Suprapubic skin (tissue), 4 donors: ENCODE data around the gene ZFAND3. TPM values are rescaled to one million over a fixed set of nuclear protein-coding genes. Genes with fewer than 3 reads are reported as not detected.

Experiments
- DNase-seq, 2 donors: peaks; one replicate each; pipeline ENCODE4 v3.0.0-alpha.2; 2019; ENCODE audit warnings: low spot score in 2 of 2
- H3K27ac ChIP-seq: fragments of 200-600 bp; sonication (generic); one replicate; pipeline ENCODE4 v1.5.1; 2019
- H3K27me3 ChIP-seq: fragments of 200-600 bp; sonication (generic); one replicate; pipeline ENCODE4 v1.5.1; 2019
- H3K36me3 ChIP-seq: fragments of 200-600 bp; sonication (generic); one replicate; pipeline ENCODE4 v1.5.1; 2019
- H3K4me1 ChIP-seq: fragments of 200-600 bp; sonication (generic); one replicate; pipeline ENCODE4 v1.5.1; 2019
- H3K4me3 ChIP-seq: fragments of 200-600 bp; sonication (generic); one replicate; pipeline ENCODE4 v1.5.1; 2019; ENCODE audit warnings: mild to moderate bottlenecking
- H3K9me3 ChIP-seq: fragments of 200-600 bp; sonication (generic); one replicate; pipeline ENCODE4 v1.5.1; 2019
- CTCF ChIP-seq, 2 donors: fragments of 200-600 bp in 1 of 2; fragments of 450-650 bp in 1 of 2; sonication (generic) in 1 of 2; IDR thresholded peaks; one replicate each; pipeline ENCODE4 v1.5.1; 2016 to 2019; ENCODE audit warnings: antibody characterized with exemption in 2 of 2, mild to moderate bottlenecking in 1 of 2, moderate library complexity in 1 of 2
- EP300 ChIP-seq: sonication (generic); formaldehyde crosslinking; IDR thresholded peaks from one replicate; pipeline ENCODE4 v1.6.1; 2017; ENCODE audit warnings: antibody characterized with exemption
- POLR2A ChIP-seq, 2 donors: fragments of 450-650 bp; IDR thresholded peaks; one replicate each; pipeline ENCODE4 v1.6.1; 2017; ENCODE audit warnings: antibody characterized with exemption in 2 of 2, mild to moderate bottlenecking in 2 of 2, moderate library complexity in 2 of 2
- POLR2AphosphoS5 ChIP-seq, 3 donors: sonication (generic); formaldehyde crosslinking; IDR thresholded peaks; one replicate each; pipeline ENCODE4 v1.6.1; 2017; ENCODE audit warnings: antibody characterized with exemption in 3 of 3
- WGBS: methylation state at CpG from one replicate; pipeline ENCODE4 v1.1.5; 2018; 5-methylcytosine and 5-hydroxymethylcytosine counted together
- total RNA-seq, 4 donors: library from RNA; depleted of rRNA; stranded (reverse); fragments of >200 nt; gene quantifications; one replicate each; pipeline ENCODE4 v1.1.0, GENCODE V29; 2016

Gene ZFAND3
- total RNA-seq, 4 donors from 2014 or later = 31.1 to 41.0 (median 36.3) TPM

GRCh38 chr6:38105066-38105465 lies 285.5 kb downstream of the ZFAND3 start:
- DNase-seq = no peak
- Histone ChIP-seq H3K4me1 (no peaks in the 10 kb centered on the region), H3K36me3 (no peaks in the 10 kb centered on the region), H3K27ac (no peak overlapping the region), H3K9me3 (no peaks in the 10 kb centered on the region), H3K27me3 (no peaks in the 10 kb centered on the region), H3K4me3 (no peak overlapping the region)
- WGBS = 87% methylated on average over 3 of the region's 3 CpGs
- TF ChIP-seq EP300 (no peak), POLR2A (IDR thresholded peaks at IDR 0.05) (no peak), CTCF (IDR thresholded peaks at IDR 0.05) (no peak), POLR2AphosphoS5 (IDR thresholded peaks at IDR 0.05) (no peak)

- 100% methylated on average over 1 of the region's 1 CpG for WGBS
Measured at GRCh38 chr6:38107073-38107472, 287.5 kb downstream of the ZFAND3 start.

GRCh38 chr6:38110481-38110971 lies 291.0 kb downstream of the ZFAND3 start:
- H3K27ac ChIP-seq = no peak overlapping the region
- no peak for DNase-seq
- H3K9me3 ChIP-seq = no peaks in the 10 kb centered on the region
- H3K27me3 ChIP-seq = no peaks in the 10 kb centered on the region
- no peaks in the 10 kb centered on the region for H3K36me3 ChIP-seq
- H3K4me1 ChIP-seq = peaks cover 12% of the 10 kb centered on the region
- H3K4me3 ChIP-seq = no peak overlapping the region
- no peak for TF ChIP-seq CTCF (IDR thresholded peaks at IDR 0.05)
- no peak for TF ChIP-seq EP300
- TF ChIP-seq POLR2AphosphoS5 (IDR thresholded peaks at IDR 0.05) = no peak
- no peak for TF ChIP-seq POLR2A (IDR thresholded peaks at IDR 0.05)
- 73% methylated on average over 8 of the region's 8 CpGs for WGBS

More at GRCh38 chr6:38107073-38107472, 287.5 kb downstream of the ZFAND3 start:
- no peaks in the 10 kb centered on the region for H3K27me3 ChIP-seq
- no peaks in the 10 kb centered on the region for H3K36me3 ChIP-seq
- no peaks in the 10 kb centered on the region for H3K9me3 ChIP-seq
- H3K4me1 ChIP-seq = peaks cover 7% of the 10 kb centered on the region
- H3K27ac ChIP-seq = no peak overlapping the region
- DNase-seq = no peak
- no peak overlapping the region for H3K4me3 ChIP-seq
- TF ChIP-seq EP300 = no peak
- TF ChIP-seq CTCF (IDR thresholded peaks at IDR 0.05) = no peak
- TF ChIP-seq POLR2A (IDR thresholded peaks at IDR 0.05) = no peak
- TF ChIP-seq POLR2AphosphoS5 (IDR thresholded peaks at IDR 0.05) = no peak

- H3K4me3 ChIP-seq = no peak overlapping the region
- H3K27ac ChIP-seq = no peak overlapping the region
- no peak for DNase-seq
- peaks cover 12% of the 10 kb centered on the region for H3K4me1 ChIP-seq
- TF ChIP-seq EP300 (no peak), POLR2A (IDR thresholded peaks at IDR 0.05) (no peak), POLR2AphosphoS5 (IDR thresholded peaks at IDR 0.05) (no peak), CTCF (IDR thresholded peaks at IDR 0.05) (no peak)
- no peaks in the 10 kb centered on the region for H3K36me3 ChIP-seq
- WGBS = 82% methylated on average over 5 of the region's 5 CpGs
- no peaks in the 10 kb centered on the region for H3K9me3 ChIP-seq
- no peaks in the 10 kb centered on the region for H3K27me3 ChIP-seq
Measured at GRCh38 chr6:38112181-38112580, 292.7 kb downstream of the ZFAND3 start.

- H3K36me3 ChIP-seq = no peaks in the 10 kb centered on the region
- peaks cover 12% of the 10 kb centered on the region for H3K4me1 ChIP-seq
- no peak for TF ChIP-seq POLR2A (IDR thresholded peaks at IDR 0.05)
- TF ChIP-seq POLR2AphosphoS5 (IDR thresholded peaks at IDR 0.05) = no peak
- TF ChIP-seq EP300 = no peak
- no peak for TF ChIP-seq CTCF (IDR thresholded peaks at IDR 0.05)
- H3K4me3 ChIP-seq = no peak overlapping the region
- H3K27me3 ChIP-seq = no peaks in the 10 kb centered on the region
- H3K9me3 ChIP-seq = no peaks in the 10 kb centered on the region
- H3K27ac ChIP-seq = no peak overlapping the region
- WGBS = 95% methylated on average over 4 of the region's 4 CpGs
- no peak for DNase-seq
Measured at GRCh38 chr6:38113825-38114576, 294.5 kb downstream of the ZFAND3 start.
